Large intestine (tissue), 3 donors: Measurements from ENCODE around the gene KAT2B. TPM values are rescaled to one million over a fixed set of nuclear protein-coding genes. Genes with fewer than 3 reads are reported as not detected.

Experiments used
- DNase-seq, 2 donors: peaks; one replicate each; pipeline versions ENCODE4 v3.0.0 to v3.0.0-alpha.2; 2013
- H3K27ac ChIP-seq: one replicate; pipeline ENCODE4 v1.5.1; 2013; ENCODE audit warnings: low read length
- H3K27me3 ChIP-seq: 2 replicates; pipeline ENCODE4 v1.6.1; 2013; ENCODE audit warnings: low read length; ENCODE audit not compliant: control insufficient read depth, insufficient read depth
- H3K36me3 ChIP-seq: 2 replicates; pipeline ENCODE4 v1.6.1; 2013; ENCODE audit warnings: low read length; ENCODE audit not compliant: control insufficient read depth, insufficient read depth
- H3K4me1 ChIP-seq: one replicate; pipeline ENCODE4 v1.6.1; 2013; ENCODE audit warnings: low read length; ENCODE audit not compliant: control insufficient read depth, insufficient read depth
- H3K4me3 ChIP-seq: one replicate; pipeline ENCODE4 v1.5.1; 2013; ENCODE audit warnings: low read length
- H3K9me3 ChIP-seq: one replicate; pipeline ENCODE4 v1.6.1; 2013; ENCODE audit warnings: mild to moderate bottlenecking, low read depth, low read length, moderate library complexity; ENCODE audit not compliant: control insufficient read depth
- WGBS: methylation state at CpG from one replicate; pipeline ENCODE4 v1.1.5; 2013; ENCODE audit warnings: low lambda C conversion rate; ENCODE audit not compliant: insufficient coverage; 5-methylcytosine and 5-hydroxymethylcytosine counted together
- polyA plus RNA-seq: library from polyadenylated mRNA; unstranded; fragments of 120-200 nt; gene quantifications from one replicate; pipeline ENCODE4 v1.2.1, GENCODE V29; 2013

The KAT2B gene
- polyA plus RNA-seq, 1 donor = 20.3 TPM

- Histone ChIP-seq H3K4me1 (peaks cover 2% of the 10 kb centered on the region), H3K27ac (no peak overlapping the region), H3K27me3 (no peaks in the 10 kb centered on the region), H3K9me3 (no peaks in the 10 kb centered on the region), H3K4me3 (no peak overlapping the region), H3K36me3 (no peaks in the 10 kb centered on the region)
- WGBS = no CpG with 5 or more reads among the region's 7 CpGs
- DNase-seq = no peak
These were observed 12.6 kb downstream of the KAT2B start for GRCh38 chr3:20052851-20053250.

- Histone ChIP-seq H3K4me3 (no peak overlapping the region), H3K4me1 (peaks cover 2% of the 10 kb centered on the region), H3K27me3 (no peaks in the 10 kb centered on the region), H3K27ac (no peak overlapping the region), H3K36me3 (no peaks in the 10 kb centered on the region), H3K9me3 (no peaks in the 10 kb centered on the region)
- WGBS = no CpG with 5 or more reads among the region's 4 CpGs
- DNase-seq = peak; percentile 44 to 45
These were observed 14.3 kb downstream of the KAT2B start for GRCh38 chr3:20054549-20054987.

- H3K36me3 ChIP-seq = no peaks in the 10 kb centered on the region
- H3K27me3 ChIP-seq = no peaks in the 10 kb centered on the region
- no peak overlapping the region for H3K4me3 ChIP-seq
- no peaks in the 10 kb centered on the region for H3K9me3 ChIP-seq
- no peak overlapping the region for H3K27ac ChIP-seq
- no peak for DNase-seq
- H3K4me1 ChIP-seq = peaks cover 2% of the 10 kb centered on the region
- WGBS = 66% methylated on average over 2 of the region's 10 CpGs
These were observed 15.0 kb downstream of the KAT2B start for GRCh38 chr3:20055020-20055775.

GRCh38 chr3:20055842-20056241, 15.6 kb downstream of the KAT2B start:
- no peak overlapping the region for H3K4me3 ChIP-seq
- no peak overlapping the region for H3K27ac ChIP-seq
- WGBS = 60% methylated on average over 2 of the region's 3 CpGs

GRCh38 chr3:20056725-20057611, 16.7 kb downstream of the KAT2B start:
- no peak for DNase-seq
- no peaks in the 10 kb centered on the region for H3K27me3 ChIP-seq
- no peak overlapping the region for H3K27ac ChIP-seq
- no peaks in the 10 kb centered on the region for H3K9me3 ChIP-seq
- WGBS = no CpG with 5 or more reads among the region's 5 CpGs
- H3K4me3 ChIP-seq = no peak overlapping the region
- no peaks in the 10 kb centered on the region for H3K36me3 ChIP-seq
- peaks cover 2% of the 10 kb centered on the region for H3K4me1 ChIP-seq

More at GRCh38 chr3:20055842-20056241, 15.6 kb downstream of the KAT2B start:
- Histone ChIP-seq H3K4me1 (peaks cover 2% of the 10 kb centered on the region), H3K9me3 (no peaks in the 10 kb centered on the region), H3K27me3 (no peaks in the 10 kb centered on the region), H3K36me3 (no peaks in the 10 kb centered on the region)
- no peak for DNase-seq

- Histone ChIP-seq H3K9me3 (no peaks in the 10 kb centered on the region), H3K27me3 (no peaks in the 10 kb centered on the region), H3K36me3 (no peaks in the 10 kb centered on the region), H3K27ac (no peak overlapping the region), H3K4me1 (peaks cover 2% of the 10 kb centered on the region), H3K4me3 (no peak overlapping the region)
- DNase-seq = no peak
- no CpG with 5 or more reads among the region's 2 CpGs for WGBS
These were observed 17.4 kb downstream of the KAT2B start for GRCh38 chr3:20057612-20058180.

GRCh38 chr3:20059929-20060328, 19.7 kb downstream of the KAT2B start:
- Histone ChIP-seq H3K9me3 (no peaks in the 10 kb centered on the region), H3K36me3 (no peaks in the 10 kb centered on the region), H3K4me3 (no peak overlapping the region), H3K27ac (no peak overlapping the region), H3K4me1 (peaks cover 2% of the 10 kb centered on the region), H3K27me3 (no peaks in the 10 kb centered on the region)
- no peak for DNase-seq
- WGBS = no CpG with 5 or more reads among the region's 3 CpGs

- H3K4me3 ChIP-seq = no peak overlapping the region
- no peak overlapping the region for H3K27ac ChIP-seq
- 67% methylated on average over 3 of the region's 4 CpGs for WGBS
These were observed 20.9 kb downstream of the KAT2B start for GRCh38 chr3:20060974-20061685.

GRCh38 chr3:20062996-20063395, 22.8 kb downstream of the KAT2B start:
- Histone ChIP-seq H3K27ac (no peak overlapping the region), H3K9me3 (no peaks in the 10 kb centered on the region), H3K36me3 (no peaks in the 10 kb centered on the region), H3K4me1 (no peaks in the 10 kb centered on the region), H3K27me3 (no peaks in the 10 kb centered on the region), H3K4me3 (no peak overlapping the region)
- DNase-seq = no peak
- WGBS = no CpG with 5 or more reads among the region's 4 CpGs

More at GRCh38 chr3:20060974-20061685, 20.9 kb downstream of the KAT2B start:
- H3K4me1 ChIP-seq = peaks cover 2% of the 10 kb centered on the region
- H3K27me3 ChIP-seq = no peaks in the 10 kb centered on the region
- DNase-seq = no peak
- H3K9me3 ChIP-seq = no peaks in the 10 kb centered on the region
- no peaks in the 10 kb centered on the region for H3K36me3 ChIP-seq

GRCh38 chr3:20064387-20064786, 24.1 kb downstream of the KAT2B start:
- H3K27me3 ChIP-seq = no peaks in the 10 kb centered on the region
- no peak overlapping the region for H3K27ac ChIP-seq
- no peak for DNase-seq
- no peaks in the 10 kb centered on the region for H3K4me1 ChIP-seq
- H3K36me3 ChIP-seq = no peaks in the 10 kb centered on the region
- no peaks in the 10 kb centered on the region for H3K9me3 ChIP-seq
- H3K4me3 ChIP-seq = no peak overlapping the region
- WGBS = 100% methylated on average over 1 of the region's 3 CpGs
